Liver (tissue), 9 donors: ENCODE measurements around the gene TRIM9. TPM values are rescaled to one million over a fixed set of nuclear protein-coding genes. Genes with fewer than 3 reads are reported as not detected.
A peak's percentile ranks its signal among the peaks of the same experiment; 100 is the strongest.

Experiments
- DNase-seq: peaks from one replicate; pipeline ENCODE4 v3.0.0-alpha.2; 2017; ENCODE audit warnings: low spot score
- H3K27ac ChIP-seq, 2 donors: one replicate each; pipeline ENCODE4 v1.7.0; 2013; ENCODE audit warnings: inconsistent platforms in 2 of 2, low read length in 2 of 2, control low read depth in 1 of 2, low read depth in 1 of 2, mild to moderate bottlenecking in 1 of 2
- H3K27me3 ChIP-seq, 4 donors: one replicate each; pipeline versions ENCODE4 v1.6.1 to v1.7.0; 2013; ENCODE audit warnings: low read length in 3 of 4, inconsistent platforms in 1 of 4, mild to moderate bottlenecking in 1 of 4, moderate library complexity in 1 of 4; ENCODE audit not compliant: control insufficient read depth in 4 of 4, insufficient read depth in 4 of 4
- H3K36me3 ChIP-seq, 4 donors: one replicate each; pipeline versions ENCODE4 v1.6.1 to v1.7.0; 2013; ENCODE audit warnings: low read length in 3 of 4, mild to moderate bottlenecking in 3 of 4, low read depth in 1 of 4, moderate library complexity in 1 of 4; ENCODE audit not compliant: control insufficient read depth in 4 of 4, insufficient read depth in 3 of 4
- H3K4me1 ChIP-seq, 4 donors: one replicate each; pipeline versions ENCODE4 v1.6.1 to v1.7.0; 2013; ENCODE audit warnings: low read length in 3 of 4, mild to moderate bottlenecking in 3 of 4, moderate library complexity in 1 of 4; ENCODE audit not compliant: control insufficient read depth in 4 of 4, insufficient read depth in 4 of 4
- H3K4me3 ChIP-seq, 3 donors: one replicate each; pipeline versions ENCODE4 v1.6.1 to v1.7.0; 2013; ENCODE audit warnings: low read length in 3 of 3, control low read depth in 1 of 3, low read depth in 1 of 3, mild to moderate bottlenecking in 1 of 3
- H3K9ac ChIP-seq, 2 donors: one replicate each; pipeline ENCODE4 v1.7.0; 2013; ENCODE audit warnings: low read length in 2 of 2, mild to moderate bottlenecking in 2 of 2, moderate library complexity in 2 of 2, control low read depth in 1 of 2, low read depth in 1 of 2
- H3K9me3 ChIP-seq, 4 donors: one replicate each; pipeline versions ENCODE4 v1.6.1 to v1.7.0; 2013; ENCODE audit warnings: low read length in 3 of 4; ENCODE audit not compliant: control insufficient read depth in 4 of 4
- ATF3 ChIP-seq: IDR thresholded peaks from 2 replicates; pipeline ENCODE4 v1.6.1; 2016; ENCODE audit warnings: antibody characterized with exemption
- EGR1 ChIP-seq, 2 donors: IDR thresholded peaks; 2 replicates each; pipeline ENCODE4 v1.6.1; 2016 to 2018; ENCODE audit warnings: antibody characterized with exemption in 2 of 2, low read depth in 2 of 2
- FOXA1 ChIP-seq: IDR thresholded peaks from 2 replicates; pipeline ENCODE4 v1.6.1; 2016; ENCODE audit warnings: antibody characterized with exemption
- FOXA2 ChIP-seq: IDR thresholded peaks from 2 replicates; pipeline ENCODE4 v1.6.1; 2016; ENCODE audit warnings: antibody characterized with exemption
- HNF4G ChIP-seq: IDR thresholded peaks from 2 replicates; pipeline ENCODE4 v1.6.1; 2016; ENCODE audit warnings: antibody characterized with exemption
- JUND ChIP-seq, 2 donors: IDR thresholded peaks; 2 replicates each; pipeline ENCODE4 v1.6.1; 2016; ENCODE audit warnings: antibody characterized with exemption in 2 of 2
- NR2F2 ChIP-seq: IDR thresholded peaks from 2 replicates; pipeline ENCODE4 v1.6.1; 2016; ENCODE audit warnings: antibody characterized with exemption
- RAD21 ChIP-seq, 2 donors: IDR thresholded peaks; 2 replicates each; pipeline ENCODE4 v1.6.1; 2016; ENCODE audit warnings: antibody characterized with exemption in 2 of 2, mild to moderate bottlenecking in 2 of 2
- REST ChIP-seq: IDR thresholded peaks from 2 replicates; pipeline ENCODE4 v1.6.1; 2016; ENCODE audit warnings: antibody characterized with exemption, mild to moderate bottlenecking
- SP1 ChIP-seq: IDR thresholded peaks from 2 replicates; pipeline ENCODE4 v1.6.1; 2018; ENCODE audit warnings: antibody characterized with exemption, mild to moderate bottlenecking
- YY1 ChIP-seq: IDR thresholded peaks from 2 replicates; pipeline ENCODE4 v1.6.1; 2016; ENCODE audit warnings: antibody characterized with exemption, mild to moderate bottlenecking
- WGBS: extraction: QIAGEN DNeasy Blood & Tissue Kit; methylation state at CpG from one replicate; pipeline ENCODE4 v1.1.7; 2013; 5-methylcytosine and 5-hydroxymethylcytosine counted together
- polyA plus RNA-seq, 2 donors: library from polyadenylated mRNA; stranded (reverse) in 1 of 2; unstranded in 1 of 2; fragments of 200-250 nt in 1 of 2; fragments of >200 nt in 1 of 2; fragmentation: Nextera tagmentation in 1 of 2; extraction: Ambion mirVana in 1 of 2; gene quantifications; one replicate each; pipeline versions ENCODE4 v1.2.1 to v1.2.3, GENCODE V29; 2013 to 2015
- total RNA-seq, 2 donors: library from RNA; depleted of rRNA; stranded (reverse); fragments of >200 nt; gene quantifications; one replicate each; pipeline ENCODE4 v1.2.3, GENCODE V29; 2014
- TF ChIP-seq, protein P1 (sequence below): fragments of 150-350 bp; IDR thresholded peaks from 2 replicates; pipeline ENCODE4 v1.5.1; 2017; ENCODE audit warnings: improper control_type of control experiment, low read depth, low read length; ENCODE audit not compliant: missing input control
- TF ChIP-seq, protein P2 (sequence below): IDR thresholded peaks from 2 replicates; pipeline ENCODE4 v1.6.1; 2016; ENCODE audit warnings: antibody characterized with exemption
- donor health status: healthy.
- donor health status: healthy.
- donor health status: healthy.
- donor health status: healthy.
- donor health status: healthy.

TRIM9 gene
- total and polyA plus RNA-seq, 4 donors = 0.09 to 1.6 (median 0.18) TPM

- WGBS = 46% methylated on average over 5 of the region's 5 CpGs
- H3K36me3 ChIP-seq = no peaks in the 10 kb centered on the region
- no peak overlapping the region for H3K27ac ChIP-seq
- no peak overlapping the region for H3K9ac ChIP-seq
- H3K9me3 ChIP-seq = no peaks in the 10 kb centered on the region
- peaks cover 0 to 2% (median 0%) of the 10 kb centered on the region in 4 donors for H3K4me1 ChIP-seq
- no peak for TF ChIP-seq JUND (IDR thresholded peaks at IDR 0.05)
- TF ChIP-seq FOXA2 = no peak
- no peak for TF ChIP-seq NR2F2
- no peak for TF ChIP-seq SP1
- no peak for TF ChIP-seq REST
- TF ChIP-seq, protein P1, sequence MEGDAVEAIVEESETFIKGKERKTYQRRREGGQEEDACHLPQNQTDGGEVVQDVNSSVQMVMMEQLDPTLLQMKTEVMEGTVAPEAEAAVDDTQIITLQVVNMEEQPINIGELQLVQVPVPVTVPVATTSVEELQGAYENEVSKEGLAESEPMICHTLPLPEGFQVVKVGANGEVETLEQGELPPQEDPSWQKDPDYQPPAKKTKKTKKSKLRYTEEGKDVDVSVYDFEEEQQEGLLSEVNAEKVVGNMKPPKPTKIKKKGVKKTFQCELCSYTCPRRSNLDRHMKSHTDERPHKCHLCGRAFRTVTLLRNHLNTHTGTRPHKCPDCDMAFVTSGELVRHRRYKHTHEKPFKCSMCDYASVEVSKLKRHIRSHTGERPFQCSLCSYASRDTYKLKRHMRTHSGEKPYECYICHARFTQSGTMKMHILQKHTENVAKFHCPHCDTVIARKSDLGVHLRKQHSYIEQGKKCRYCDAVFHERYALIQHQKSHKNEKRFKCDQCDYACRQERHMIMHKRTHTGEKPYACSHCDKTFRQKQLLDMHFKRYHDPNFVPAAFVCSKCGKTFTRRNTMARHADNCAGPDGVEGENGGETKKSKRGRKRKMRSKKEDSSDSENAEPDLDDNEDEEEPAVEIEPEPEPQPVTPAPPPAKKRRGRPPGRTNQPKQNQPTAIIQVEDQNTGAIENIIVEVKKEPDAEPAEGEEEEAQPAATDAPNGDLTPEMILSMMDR = no peak
- no peak for TF ChIP-seq EGR1 (IDR thresholded peaks at IDR 0.05; ENCODE audit: low read depth in 2 of 2)
- TF ChIP-seq, protein P2, sequence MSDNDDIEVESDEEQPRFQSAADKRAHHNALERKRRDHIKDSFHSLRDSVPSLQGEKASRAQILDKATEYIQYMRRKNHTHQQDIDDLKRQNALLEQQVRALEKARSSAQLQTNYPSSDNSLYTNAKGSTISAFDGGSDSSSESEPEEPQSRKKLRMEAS = no peak
- DNase-seq = peak; percentile 46
- H3K27me3 ChIP-seq = no peaks in the 10 kb centered on the region
- H3K4me3 ChIP-seq = no peak overlapping the region
Measured at GRCh38 chr14:50964683-50965390, 130.1 kb downstream of the TRIM9 start.

- Histone ChIP-seq H3K27me3 (no peaks in the 10 kb centered on the region), H3K27ac (no peak overlapping the region), H3K4me3 (no peak overlapping the region), H3K4me1 (peaks cover 0 to 2% (median 0%) of the 10 kb centered on the region in 4 donors), H3K36me3 (no peaks in the 10 kb centered on the region), H3K9ac (no peak overlapping the region), H3K9me3 (no peaks in the 10 kb centered on the region)
- DNase-seq = no peak
- TF ChIP-seq RAD21 (IDR thresholded peaks at IDR 0.05) = no peak
- no peak for TF ChIP-seq FOXA1
- no peak for TF ChIP-seq REST
- no peak for TF ChIP-seq ATF3
- no peak for TF ChIP-seq SP1
- TF ChIP-seq HNF4G = no peak
- TF ChIP-seq, protein P1 = no peak
- no peak for TF ChIP-seq YY1
- no peak for TF ChIP-seq NR2F2
- WGBS = 96% methylated on average over 5 of the region's 5 CpGs
Measured at GRCh38 chr14:50963919-50964318, 131.0 kb downstream of the TRIM9 start.
